Ectodermal cell (in vitro differentiated cells): Measurements from ENCODE around the gene ARSB.

Source experiments
- H3K27ac ChIP-seq: 2 replicates; pipeline ENCODE4 v1.7.0; 2013; ENCODE audit warnings: mild to moderate bottlenecking, low read depth, low read length; ENCODE audit not compliant: insufficient read depth, poor library complexity, severe bottlenecking
- H3K27me3 ChIP-seq: 2 replicates; pipeline ENCODE4 v1.7.0; 2013; ENCODE audit warnings: mild to moderate bottlenecking, low read length; ENCODE audit not compliant: insufficient read depth, control insufficient read depth, poor library complexity, severe bottlenecking
- H3K36me3 ChIP-seq: one replicate; pipeline ENCODE4 v1.7.0; 2013; ENCODE audit warnings: low read length; ENCODE audit not compliant: control insufficient read depth, insufficient read depth
- H3K4me1 ChIP-seq: one replicate; pipeline ENCODE4 v1.7.0; 2013; ENCODE audit warnings: low read length; ENCODE audit not compliant: control insufficient read depth, insufficient read depth
- H3K4me3 ChIP-seq: 2 replicates; pipeline ENCODE4 v1.7.0; 2013; ENCODE audit warnings: low read depth, low read length, control low read depth; ENCODE audit not compliant: insufficient read depth
- H3K9me3 ChIP-seq: 2 replicates; pipeline ENCODE4 v1.7.0; 2013; ENCODE audit warnings: mild to moderate bottlenecking, low read length, moderate library complexity; ENCODE audit not compliant: control insufficient read depth
- WGBS, 2 experiments: methylation state at CpG; one replicate each; pipeline ENCODE4 v1.1.7; 2013; ENCODE audit warnings: missing lambda C conversion rate in 2 of 2; 5-methylcytosine and 5-hydroxymethylcytosine counted together

Gene ARSB

DNA sequence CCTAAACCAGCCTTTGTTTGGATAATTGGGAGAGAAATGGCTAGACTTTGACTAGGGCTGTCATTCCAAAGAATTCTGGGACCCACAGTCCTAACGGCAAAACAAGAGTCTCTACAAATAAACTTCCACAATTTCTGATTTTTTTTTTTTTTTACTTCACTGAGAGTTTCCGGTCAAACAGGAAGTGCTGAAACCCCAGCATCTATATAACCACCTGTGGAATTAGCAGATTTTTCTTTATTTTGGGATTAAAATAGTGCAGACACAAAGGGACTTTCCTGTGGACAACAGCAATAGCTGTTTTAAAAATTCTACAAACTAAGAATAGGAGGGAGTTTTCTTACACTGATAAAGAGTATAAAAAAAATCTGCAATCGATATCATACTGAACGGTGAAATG lies 157.4 kb downstream of the ARSB start:
- H3K9me3 ChIP-seq: no peaks in the 10 kb centered on the region
- H3K27ac ChIP-seq: no peak overlapping the region
- WGBS, 2 experiments: 86 to 98% methylated on average over 2 to 3 of the region's 4 CpGs
- H3K27me3 ChIP-seq: no peaks in the 10 kb centered on the region
- no peak overlapping the region for H3K4me3 ChIP-seq
- no peaks in the 10 kb centered on the region for H3K4me1 ChIP-seq
- H3K36me3 ChIP-seq: no peaks in the 10 kb centered on the region

DNA sequence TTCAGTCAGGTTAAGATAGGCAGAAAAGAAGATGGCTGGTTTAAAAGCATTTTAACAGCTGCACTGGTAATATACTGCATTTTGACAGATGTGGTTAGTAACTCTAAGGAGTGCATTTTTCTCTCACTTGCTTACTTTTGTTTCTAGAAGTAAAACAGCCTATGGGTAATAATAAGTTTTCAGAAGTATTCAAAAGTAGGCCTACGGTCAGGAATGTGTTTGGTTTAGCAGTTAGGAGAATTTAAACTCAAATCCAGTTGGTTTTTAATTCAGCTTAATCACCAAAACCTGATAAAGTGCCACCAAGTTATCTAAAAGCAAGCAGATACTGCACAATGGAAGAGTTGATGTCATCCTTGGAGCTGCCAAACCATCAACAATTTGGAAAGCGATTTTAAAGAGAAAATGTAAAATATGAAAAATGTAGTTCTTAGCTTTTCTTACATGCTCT lies 160.3 kb downstream of the ARSB start:
- Histone ChIP-seq H3K9me3 (no peaks in the 10 kb centered on the region), H3K4me3 (no peak overlapping the region), H3K27me3 (no peaks in the 10 kb centered on the region), H3K27ac (no peak overlapping the region), H3K4me1 (no peaks in the 10 kb centered on the region), H3K36me3 (no peaks in the 10 kb centered on the region)
- WGBS, 2 experiments: 90 to 100% methylated on average over 2 of the region's 2 CpGs

DNA sequence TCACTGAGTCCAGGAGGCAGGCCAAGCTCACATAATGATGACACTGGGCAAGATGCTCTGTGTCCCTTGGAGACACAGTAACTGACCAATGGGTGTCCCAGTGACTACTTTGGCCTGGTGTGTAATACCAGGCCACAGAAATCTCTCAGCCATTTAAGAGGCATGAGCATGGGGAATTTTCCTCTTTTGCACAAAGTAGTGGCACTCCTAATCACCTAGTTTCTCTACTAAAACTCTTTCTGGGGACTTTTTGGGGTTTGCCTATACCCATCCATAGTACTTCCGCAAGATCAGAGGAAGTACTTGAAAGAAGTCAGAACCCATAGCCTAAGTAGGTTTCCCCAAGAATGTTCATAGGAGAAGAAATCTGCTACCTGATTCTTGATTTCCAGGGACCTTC lies 161.9 kb downstream of the ARSB start:
- Histone ChIP-seq H3K36me3 (no peaks in the 10 kb centered on the region), H3K4me3 (no peak overlapping the region), H3K4me1 (no peaks in the 10 kb centered on the region), H3K9me3 (no peaks in the 10 kb centered on the region), H3K27ac (no peak overlapping the region), H3K27me3 (no peaks in the 10 kb centered on the region)
- WGBS, 2 experiments: 95 to 100% methylated on average over 1 of the region's 1 CpG

DNA sequence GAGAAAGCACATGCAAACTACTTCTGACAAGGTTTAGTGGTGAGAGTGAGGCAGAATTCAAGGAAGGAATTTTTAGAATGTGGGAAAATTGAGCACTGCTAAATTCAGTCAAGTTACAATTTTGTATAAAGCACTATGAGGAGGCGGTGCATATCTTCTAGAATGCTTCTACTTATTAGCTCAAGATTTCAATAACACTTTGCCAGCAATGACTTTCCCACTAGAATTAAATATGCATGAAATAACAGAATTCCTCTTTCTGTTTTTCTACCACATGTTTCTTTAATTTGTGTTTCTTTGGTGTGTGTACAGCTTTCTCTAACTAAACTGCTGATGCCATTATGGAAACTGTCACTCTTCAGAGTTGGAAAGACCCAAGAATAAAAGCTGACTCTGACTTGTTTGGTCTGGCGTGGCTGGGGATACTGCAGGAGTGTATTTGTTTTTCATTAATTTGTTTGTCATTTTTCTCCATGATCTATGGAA lies 163.5 kb downstream of the ARSB start:
- no peaks in the 10 kb centered on the region for H3K9me3 ChIP-seq
- H3K27ac ChIP-seq: no peak overlapping the region
- H3K4me3 ChIP-seq: no peak overlapping the region
- 91 to 100% methylated on average over 1 to 2 of the region's 2 CpGs for whole genome bisulfite sequencing, 2 experiments
- H3K36me3 ChIP-seq: no peaks in the 10 kb centered on the region
- H3K27me3 ChIP-seq: no peaks in the 10 kb centered on the region
- no peaks in the 10 kb centered on the region for H3K4me1 ChIP-seq

DNA sequence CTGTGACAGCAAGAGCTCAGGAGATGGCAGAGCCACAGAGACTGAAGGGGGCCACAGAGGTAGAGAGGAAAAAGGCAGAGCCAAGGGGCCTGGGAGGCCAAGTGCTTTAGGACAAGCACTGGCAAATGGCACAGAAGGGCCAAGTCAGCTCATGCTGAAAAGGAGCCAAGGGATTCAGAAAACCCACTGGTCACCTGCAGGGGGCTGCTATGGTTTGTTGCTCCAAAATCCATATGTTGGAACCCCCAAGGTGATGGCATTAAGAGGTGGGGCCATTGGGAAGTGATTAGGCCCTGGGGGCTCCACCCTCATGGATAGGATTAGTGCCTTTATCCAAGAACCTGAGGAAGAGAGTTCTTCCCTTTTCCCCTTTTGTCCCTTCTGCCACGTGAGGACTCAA lies 165.4 kb downstream of the ARSB start:
- no peak overlapping the region for H3K27ac ChIP-seq
- H3K4me1 ChIP-seq: no peaks in the 10 kb centered on the region
- H3K9me3 ChIP-seq: no peaks in the 10 kb centered on the region
- H3K27me3 ChIP-seq: no peaks in the 10 kb centered on the region
- no peaks in the 10 kb centered on the region for H3K36me3 ChIP-seq
- no peak overlapping the region for H3K4me3 ChIP-seq
- 70 to 72% methylated on average over 1 of the region's 1 CpG for WGBS, 2 experiments

DNA sequence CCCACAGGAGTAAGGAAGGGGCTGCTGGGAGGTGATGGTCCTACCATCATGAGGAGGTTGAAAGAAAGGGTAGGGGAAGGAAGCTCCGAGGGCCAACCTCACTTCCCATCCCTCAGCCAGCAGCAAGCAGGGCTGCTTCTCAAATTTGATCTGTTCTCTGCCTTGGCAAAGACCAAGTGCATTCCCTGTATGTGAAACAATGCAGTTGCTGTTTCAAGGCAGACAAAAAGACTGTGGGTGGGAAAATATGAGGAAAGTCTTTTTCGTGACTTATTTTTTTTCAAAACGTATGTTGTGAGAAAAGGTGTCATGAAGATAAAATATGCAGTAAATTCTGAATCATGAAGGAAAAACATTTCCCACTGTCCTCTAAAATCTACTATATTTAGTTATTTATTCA lies 165.9 kb downstream of the ARSB start:
- H3K27me3 ChIP-seq: no peaks in the 10 kb centered on the region
- H3K36me3 ChIP-seq: no peaks in the 10 kb centered on the region
- H3K27ac ChIP-seq: no peak overlapping the region
- no peak overlapping the region for H3K4me3 ChIP-seq
- 88 to 95% methylated on average over 3 of the region's 3 CpGs for WGBS, 2 experiments
- no peaks in the 10 kb centered on the region for H3K9me3 ChIP-seq
- H3K4me1 ChIP-seq: no peaks in the 10 kb centered on the region

DNA sequence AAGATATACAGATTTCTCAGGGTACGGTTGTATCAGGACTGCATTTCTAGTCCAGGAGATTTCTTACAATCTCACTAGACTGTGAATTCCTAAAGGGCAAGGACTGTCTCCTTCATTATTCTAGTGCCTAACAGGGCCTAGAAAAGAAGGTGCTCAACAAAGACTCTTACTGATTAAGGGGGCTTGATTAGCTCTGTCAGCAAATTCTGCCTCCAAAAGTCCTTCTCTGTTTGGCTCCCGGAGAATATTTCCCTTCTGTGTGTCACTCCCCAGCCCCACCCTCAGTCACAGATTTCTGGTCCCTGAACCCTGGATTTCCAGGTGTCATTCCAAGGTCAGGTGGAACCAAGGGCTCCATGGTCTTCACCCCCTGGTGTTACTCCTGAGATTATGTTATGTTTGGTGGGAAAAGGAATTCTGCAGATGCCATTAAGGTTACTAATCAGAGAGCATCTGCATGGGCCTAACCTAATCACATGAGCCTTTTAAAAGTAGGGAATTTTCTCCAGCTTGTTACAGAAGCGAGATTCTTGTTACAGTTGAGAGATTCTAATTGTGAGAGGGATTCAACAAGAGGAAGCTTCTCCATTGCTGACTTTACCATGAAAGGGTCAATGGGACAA lies 168.9 kb downstream of the ARSB start:
- no peak overlapping the region for H3K27ac ChIP-seq
- no peak overlapping the region for H3K4me3 ChIP-seq
- no peaks in the 10 kb centered on the region for H3K9me3 ChIP-seq
- no peaks in the 10 kb centered on the region for H3K27me3 ChIP-seq
- WGBS, 2 experiments: 90 to 96% methylated on average over 3 of the region's 3 CpGs
- no peaks in the 10 kb centered on the region for H3K4me1 ChIP-seq
- no peaks in the 10 kb centered on the region for H3K36me3 ChIP-seq

DNA sequence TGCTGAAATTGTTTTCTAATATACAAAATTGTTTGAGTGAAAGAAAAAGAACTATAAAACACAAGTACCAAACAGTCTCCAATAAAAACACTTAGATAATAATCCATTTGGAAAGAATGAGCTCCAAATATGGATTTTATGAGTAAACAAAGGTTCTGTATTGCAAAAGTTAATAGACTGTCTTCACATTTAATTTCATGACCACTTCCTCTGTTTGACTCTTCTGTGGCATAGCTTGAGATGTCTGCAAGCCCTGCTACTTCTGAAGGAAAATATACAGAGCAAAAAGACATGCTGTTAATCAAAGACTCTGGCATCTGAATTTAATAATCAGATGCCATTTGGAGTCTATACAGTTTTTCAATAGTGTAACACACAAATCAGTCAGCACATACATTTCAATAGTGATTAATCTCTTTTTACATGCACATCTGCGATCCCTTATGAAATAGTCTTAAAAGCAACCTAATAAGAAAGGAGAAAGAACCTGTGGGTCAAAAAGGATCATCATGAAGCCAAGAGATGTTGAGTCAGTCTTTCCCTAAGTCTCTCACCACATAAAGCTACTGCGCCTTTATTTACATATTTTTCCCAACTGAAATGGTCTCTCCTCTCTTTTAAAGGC lies 171.1 kb downstream of the ARSB start:
- H3K4me3 ChIP-seq: no peak overlapping the region
- H3K27me3 ChIP-seq: no peaks in the 10 kb centered on the region
- no peak overlapping the region for H3K27ac ChIP-seq
- no peaks in the 10 kb centered on the region for H3K36me3 ChIP-seq
- no peaks in the 10 kb centered on the region for H3K9me3 ChIP-seq
- 95 to 97% methylated on average over 2 of the region's 2 CpGs for WGBS, 2 experiments
- H3K4me1 ChIP-seq: peaks cover 11% of the 10 kb centered on the region

DNA sequence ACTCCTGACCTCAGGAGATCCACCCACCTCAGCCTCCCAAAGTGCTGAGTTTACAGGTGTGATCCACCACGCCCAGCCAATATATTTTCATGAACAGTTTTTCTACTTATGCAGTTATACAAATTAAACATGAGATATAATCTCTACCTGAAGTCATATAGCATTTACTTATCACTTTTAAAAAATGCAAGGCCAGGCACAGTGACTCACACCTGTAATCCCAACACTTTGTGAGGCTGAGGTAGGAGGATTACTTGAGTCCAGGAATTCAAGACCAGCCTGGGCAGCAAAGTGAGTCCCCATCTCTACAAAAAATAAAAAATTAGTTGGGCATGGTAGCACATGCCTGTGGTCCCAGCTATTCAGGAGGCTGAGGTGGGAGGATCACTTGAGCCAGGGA lies 171.8 kb downstream of the ARSB start:
- Histone ChIP-seq H3K4me1 (peaks cover 11% of the 10 kb centered on the region), H3K4me3 (no peak overlapping the region), H3K27ac (no peak overlapping the region), H3K27me3 (no peaks in the 10 kb centered on the region), H3K36me3 (no peaks in the 10 kb centered on the region), H3K9me3 (no peaks in the 10 kb centered on the region)
- 100% methylated on average over 1 of the region's 1 CpG for WGBS, 2 experiments

DNA sequence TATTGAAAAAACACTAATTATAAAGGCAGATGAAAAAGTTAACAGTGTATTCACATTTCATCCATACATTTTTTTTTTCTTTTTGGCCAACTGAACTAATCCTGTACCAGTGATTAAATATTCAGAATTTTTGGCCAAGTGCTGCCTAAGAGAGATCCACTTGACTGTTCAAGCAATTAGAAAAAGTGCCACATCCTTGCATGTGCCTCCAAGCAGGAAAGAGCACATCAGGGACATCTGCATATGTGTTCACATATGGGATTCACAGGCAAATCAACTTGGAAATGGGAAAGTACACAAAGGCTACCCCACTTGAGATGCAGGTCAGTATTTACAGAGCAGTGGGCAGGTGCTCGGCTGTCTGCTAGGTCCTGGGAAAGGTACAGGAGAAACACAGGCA lies 173.2 kb downstream of the ARSB start:
- Histone ChIP-seq H3K27ac (no peak overlapping the region), H3K36me3 (no peaks in the 10 kb centered on the region), H3K27me3 (no peaks in the 10 kb centered on the region), H3K4me1 (peaks cover 11% of the 10 kb centered on the region), H3K9me3 (no peaks in the 10 kb centered on the region), H3K4me3 (no peak overlapping the region)
- WGBS, 2 experiments: 85% methylated on average over 1 of the region's 1 CpG
